Transverse colon (tissue), 4 donors: Measurements from ENCODE around the gene ELFN1. TPM values are rescaled to one million over a fixed set of nuclear protein-coding genes. Genes with fewer than 3 reads are reported as not detected.

Experiments
- DNase-seq: peaks from one replicate; pipeline ENCODE4 v3.0.0-alpha.2; 2019
- H3K27ac ChIP-seq, 4 donors: fragments of 200-600 bp; sonication (generic); 2 replicates each; pipeline ENCODE4 v1.5.1; 2016 to 2018; ENCODE audit warnings: inconsistent platforms in 4 of 4
- H3K27me3 ChIP-seq: fragments of 200-600 bp; sonication (generic); 2 replicates; pipeline ENCODE4 v1.5.1; 2017; ENCODE audit warnings: inconsistent platforms
- H3K36me3 ChIP-seq, 4 donors: fragments of 200-600 bp; sonication (generic); 2 replicates each; pipeline ENCODE4 v1.5.1; 2017 to 2019; ENCODE audit warnings: inconsistent platforms in 4 of 4
- H3K4me1 ChIP-seq, 4 donors: fragments of 200-600 bp; sonication (generic); 2 replicates each; pipeline ENCODE4 v1.5.1; 2017 to 2020; ENCODE audit warnings: inconsistent platforms in 4 of 4
- H3K4me3 ChIP-seq, 4 donors: fragments of 200-600 bp; sonication (generic); 1 replicate in 1 of 4; 2 replicates in 3 of 4; pipeline versions ENCODE4 v1.5.1 to v1.6.1; 2017 to 2019; ENCODE audit warnings: inconsistent platforms in 4 of 4
- H3K9me3 ChIP-seq, 2 donors: fragments of 200-600 bp; sonication (generic); 2 replicates each; pipeline ENCODE4 v1.5.1; 2017 to 2019; ENCODE audit warnings: inconsistent platforms in 2 of 2
- CTCF ChIP-seq, 5 experiments: fragments of 200-600 bp in 3 of 5; fragments of 450-650 bp in 2 of 5; sonication (generic) in 3 of 5; IDR thresholded peaks; 1 replicate in 2 of 5; 2 replicates in 3 of 5; pipeline ENCODE4 v1.5.1; 2016 to 2017; ENCODE audit warnings: antibody characterized with exemption in 5 of 5, inconsistent platforms in 3 of 5, mild to moderate bottlenecking in 2 of 5, moderate library complexity in 1 of 5
- EP300 ChIP-seq: sonication (generic); formaldehyde crosslinking; IDR thresholded peaks from one replicate; pipeline ENCODE4 v1.6.1; 2017; ENCODE audit warnings: antibody characterized with exemption, low read depth
- POLR2A ChIP-seq: fragments of 450-650 bp; IDR thresholded peaks from one replicate; pipeline ENCODE4 v1.6.1; 2016; ENCODE audit warnings: antibody characterized with exemption, mild to moderate bottlenecking, moderate library complexity
- POLR2AphosphoS5 ChIP-seq, 3 donors: sonication (generic); formaldehyde crosslinking; IDR thresholded peaks; one replicate each; pipeline ENCODE4 v1.6.1; 2016; ENCODE audit warnings: antibody characterized with exemption in 3 of 3
- WGBS, 2 donors: methylation state at CpG; one replicate each; pipeline ENCODE4 v1.1.5; 2018; ENCODE audit warnings: low coverage in 1 of 2; 5-methylcytosine and 5-hydroxymethylcytosine counted together
- in situ Hi-C, 4 donors: fragments of 200-750 bp; cut with MboI; loops; one replicate each; pipeline versions ENCODE4 v1.15.0 to v1.15.1; 2017; ENCODE audit warnings: low sequenced_read_pairs in 3 of 4, low pct_ligation_motif_present in 1 of 4, low pct_unique_long_range_greater_than_20kb in 1 of 4
- intact Hi-C: fragments of 100-400 bp; cut with DNase I; formaldehyde crosslinking; loops from one replicate; pipeline ENCODE4 v1.15.1; 2023; ENCODE audit warnings: low total_unique reads
- total RNA-seq, 4 donors: library from RNA; depleted of rRNA; stranded (reverse); fragments of >200 nt; gene quantifications; one replicate each; pipeline ENCODE4 v1.1.0, GENCODE V29; 2016

The ELFN1 gene
- total RNA-seq, 4 donors from 2014 or later: 0.14 to 0.60 (median 0.32) TPM; not detected in 1

- Histone ChIP-seq H3K36me3 (no peaks in the 10 kb centered on the region), H3K4me1 (no peaks in the 10 kb centered on the region), H3K27me3 (peaks cover 3% of the 10 kb centered on the region), H3K27ac (no peak overlapping the region), H3K9me3 (peaks cover 5 to 11% of the 10 kb centered on the region in 2 donors), H3K4me3 (no peak overlapping the region)
- in situ Hi-C loops: no loop called here
- TF ChIP-seq EP300: no peak
- TF ChIP-seq POLR2AphosphoS5 (IDR thresholded peaks at IDR 0.05): no peak
- no peak for TF ChIP-seq POLR2A
- no peak for TF ChIP-seq CTCF (IDR thresholded peaks at IDR 0.05)
- 61 to 85% methylated on average over 2 to 5 of the region's 5 CpGs for WGBS, 2 donors
- intact Hi-C loops: no loop called here
- DNase-seq: no peak
Measured at GRCh38 chr7:1631678-1632077, 38.4 kb upstream of the ELFN1 start.

- intact Hi-C loops (no loop called here), in situ Hi-C loops (no loop called here)
- no peaks in the 10 kb centered on the region for H3K4me1 ChIP-seq
- H3K27me3 ChIP-seq: peaks cover 3% of the 10 kb centered on the region
- H3K4me3 ChIP-seq: no peak overlapping the region
- no peaks in the 10 kb centered on the region for H3K36me3 ChIP-seq
- no peak overlapping the region for H3K27ac ChIP-seq
- WGBS, 2 donors: 65% methylated on average over 7 of the region's 7 CpGs; no CpG with 5 or more reads in 1 of the 2 donors
- no peak for TF ChIP-seq EP300
- no peak for TF ChIP-seq CTCF (IDR thresholded peaks at IDR 0.05)
- no peak for TF ChIP-seq POLR2A
- no peak for TF ChIP-seq POLR2AphosphoS5 (IDR thresholded peaks at IDR 0.05)
- DNase-seq: no peak
- H3K9me3 ChIP-seq: peaks cover 5 to 20% of the 10 kb centered on the region in 2 donors
Measured at GRCh38 chr7:1632506-1632905, 37.6 kb upstream of the ELFN1 start.

- H3K4me3 ChIP-seq: no peak overlapping the region
- intact Hi-C loops (no loop called here), in situ Hi-C loops (no loop called here)
- no peak overlapping the region for H3K27ac ChIP-seq
- no peak for DNase-seq
- H3K36me3 ChIP-seq: no peaks in the 10 kb centered on the region
- H3K4me1 ChIP-seq: no peaks in the 10 kb centered on the region
- H3K27me3 ChIP-seq: peaks cover 3% of the 10 kb centered on the region
- peaks cover 5 to 20% of the 10 kb centered on the region in 2 donors for H3K9me3 ChIP-seq
- TF ChIP-seq EP300 (no peak), POLR2AphosphoS5 (IDR thresholded peaks at IDR 0.05) (no peak), POLR2A (no peak), CTCF (IDR thresholded peaks at IDR 0.05) (no peak)
- 63% methylated on average over 13 of the region's 15 CpGs; no CpG with 5 or more reads in 1 of the 2 donors for WGBS, 2 donors
Measured at GRCh38 chr7:1632916-1633785, 36.9 kb upstream of the ELFN1 start.

- Histone ChIP-seq H3K36me3 (no peaks in the 10 kb centered on the region), H3K27ac (no peak overlapping the region), H3K9me3 (peaks cover 0 to 20% of the 10 kb centered on the region in 2 donors), H3K27me3 (peaks cover 3% of the 10 kb centered on the region), H3K4me1 (no peaks in the 10 kb centered on the region), H3K4me3 (no peak overlapping the region)
- 89% methylated on average over 1 of the region's 1 CpG; no CpG with 5 or more reads in 1 of the 2 donors for WGBS, 2 donors
- no peak for DNase-seq
- intact Hi-C loops (no loop called here), in situ Hi-C loops (no loop called here)
- no peak for TF ChIP-seq POLR2AphosphoS5 (IDR thresholded peaks at IDR 0.05)
- TF ChIP-seq CTCF (IDR thresholded peaks at IDR 0.05): no peak
- no peak for TF ChIP-seq EP300
- TF ChIP-seq POLR2A: no peak
Measured at GRCh38 chr7:1635401-1635800, 34.7 kb upstream of the ELFN1 start.
